ENCODE data around the gene PCDH9.

- TF ChIP-seq EZH2phosphoT487 (IDR thresholded peaks at IDR 0.05; ENCODE audit: insufficient read depth, low read depth) (no peak), EZH2 (IDR thresholded peaks at IDR 0.05; ENCODE audit: insufficient read depth, poor library complexity, severe bottlenecking) (no peak)
These were observed 830.3 kb downstream of the PCDH9 start for GRCh38 chr13:66399873-66400272.
